Germinal center (tissue), 1 donor: ENCODE results near the gene MAB21L4.

Experiments
- DNase-seq: peaks from one replicate; pipeline ENCODE4 v3.0.0; 2012; ENCODE audit warnings: mixed read lengths, low spot score

The MAB21L4 gene

DNA sequence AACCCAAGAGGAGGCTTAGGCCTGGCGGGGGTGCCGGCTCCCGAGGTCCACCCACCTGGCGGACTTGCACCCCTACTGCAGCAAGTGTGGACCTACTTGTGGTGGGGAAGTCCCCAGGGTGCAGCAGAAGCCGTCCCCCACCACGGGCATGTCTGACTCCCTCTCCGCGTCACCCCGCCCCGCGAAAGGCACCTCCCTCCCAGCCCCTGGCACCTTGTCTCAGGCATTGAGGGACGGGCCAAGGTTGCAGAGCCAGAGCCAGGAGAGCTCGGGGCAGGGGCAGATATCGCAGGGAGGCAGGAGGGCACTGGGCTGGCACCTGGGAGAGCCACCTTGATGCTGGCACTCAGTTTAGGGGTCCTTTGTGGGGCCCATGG is 29.2 kb upstream of the MAB21L4 start:
- DNase-seq, result no peak

DNA sequence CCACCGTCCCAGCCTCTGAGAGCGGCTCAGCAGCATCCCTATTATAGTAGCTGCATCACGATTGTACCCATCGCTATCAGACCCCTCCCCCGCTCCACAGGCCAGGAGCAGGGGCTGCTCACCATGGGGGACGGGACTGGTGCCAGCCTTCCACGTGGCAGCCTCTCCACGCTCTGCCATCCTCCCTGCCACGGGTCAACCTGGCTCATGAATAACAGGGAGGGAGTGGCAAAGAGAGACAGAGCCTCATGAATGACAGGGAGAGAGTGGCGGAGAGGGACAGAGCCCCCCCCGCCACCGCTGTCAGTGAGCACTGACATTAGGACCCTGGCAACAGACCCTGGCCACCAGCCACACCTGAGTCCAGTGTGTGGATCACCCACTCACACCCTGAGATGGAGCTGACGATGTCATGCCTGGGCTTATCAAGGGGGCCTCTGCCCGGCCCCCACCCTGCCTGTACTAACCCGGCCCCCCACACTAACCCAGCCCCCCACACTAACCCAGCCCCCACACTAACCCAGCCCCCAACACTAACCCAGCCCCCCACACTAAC is 27.1 kb upstream of the MAB21L4 start:
- no peak for DNase-seq

DNA sequence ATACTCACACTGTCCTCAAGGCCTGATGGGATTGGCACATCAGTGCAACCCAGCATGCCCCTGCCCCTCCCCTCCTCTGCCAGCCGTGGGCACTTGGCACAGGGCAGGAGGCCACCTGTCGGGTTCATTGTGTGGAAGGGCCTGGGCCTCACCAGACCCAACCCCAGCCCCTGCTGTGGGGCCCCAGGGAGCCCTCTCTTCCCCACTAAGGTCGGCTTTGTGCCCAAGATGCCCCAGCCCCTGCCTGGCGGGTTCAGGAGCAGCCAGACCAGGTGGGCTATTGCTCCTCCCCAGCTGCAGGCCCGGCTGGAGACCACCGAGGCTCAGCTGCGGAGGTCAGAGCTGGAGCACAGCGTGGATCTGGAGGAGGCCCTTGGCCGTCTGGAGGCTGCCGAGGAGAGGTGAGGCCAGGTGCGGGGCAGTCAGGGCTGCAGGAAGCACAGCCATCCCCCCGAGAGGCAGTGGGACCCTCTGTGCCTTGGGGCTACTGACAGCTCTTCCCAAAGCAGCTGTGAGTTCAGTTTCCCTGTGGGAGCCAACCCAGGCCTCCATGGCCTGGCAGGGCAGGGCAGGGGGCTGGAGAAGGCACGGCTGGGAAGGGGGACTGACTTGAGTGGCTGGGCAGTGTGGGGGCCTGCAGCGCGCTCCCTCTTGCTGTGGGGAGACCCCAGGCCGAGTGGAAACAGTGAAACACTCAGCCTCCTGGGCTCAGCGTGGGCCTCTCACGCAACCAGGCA is 26.5 kb upstream of the MAB21L4 start:
- DNase-seq, result no peak

DNA sequence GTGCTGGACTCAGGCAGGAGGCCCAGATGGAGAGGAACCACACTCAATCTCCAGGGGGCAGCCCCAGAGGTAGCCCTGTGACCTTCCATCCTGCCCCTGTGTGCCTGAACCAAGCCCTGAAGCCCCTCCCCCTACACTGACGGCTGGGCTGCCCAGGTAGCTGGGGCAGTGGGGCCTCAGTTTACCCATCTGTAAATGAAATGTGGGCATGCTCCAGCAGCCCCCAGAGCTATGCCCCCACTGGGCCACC is 26.0 kb upstream of the MAB21L4 start:
- no peak for DNase-seq

DNA sequence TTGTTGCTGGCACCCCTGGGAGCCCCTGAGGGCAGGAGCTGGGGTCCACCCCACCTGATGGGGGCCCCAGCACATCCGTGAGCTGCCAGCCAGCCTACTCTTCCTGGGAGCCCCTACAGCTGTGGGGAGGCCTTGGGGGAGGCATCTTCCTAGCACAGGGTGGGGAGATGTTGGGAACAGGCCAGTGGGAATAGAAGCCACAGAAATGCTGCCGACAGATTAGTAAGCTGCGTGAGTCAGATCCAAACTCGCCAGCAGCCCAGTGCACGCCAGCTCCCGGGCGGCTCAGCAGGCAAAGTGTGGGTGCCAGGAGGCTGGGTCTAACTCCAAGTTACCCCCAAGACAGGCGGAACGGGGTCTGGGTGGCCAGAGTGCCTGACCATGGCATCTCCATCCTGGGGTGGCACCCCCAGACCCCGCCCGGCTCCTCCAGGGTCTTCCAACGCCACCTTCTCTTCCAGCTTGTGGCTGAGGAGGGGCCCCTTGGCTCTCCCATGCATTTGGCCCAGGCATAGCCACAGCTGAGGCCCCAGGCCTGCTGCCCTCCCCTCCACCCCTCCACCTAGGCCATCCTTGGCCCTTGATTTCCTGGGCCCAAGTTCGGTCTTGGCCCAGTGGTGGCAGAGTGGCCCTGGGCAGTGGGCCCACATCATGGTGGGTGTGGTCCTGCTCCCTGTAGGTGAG is 25.5 kb upstream of the MAB21L4 start:
- DNase-seq, result no peak

DNA sequence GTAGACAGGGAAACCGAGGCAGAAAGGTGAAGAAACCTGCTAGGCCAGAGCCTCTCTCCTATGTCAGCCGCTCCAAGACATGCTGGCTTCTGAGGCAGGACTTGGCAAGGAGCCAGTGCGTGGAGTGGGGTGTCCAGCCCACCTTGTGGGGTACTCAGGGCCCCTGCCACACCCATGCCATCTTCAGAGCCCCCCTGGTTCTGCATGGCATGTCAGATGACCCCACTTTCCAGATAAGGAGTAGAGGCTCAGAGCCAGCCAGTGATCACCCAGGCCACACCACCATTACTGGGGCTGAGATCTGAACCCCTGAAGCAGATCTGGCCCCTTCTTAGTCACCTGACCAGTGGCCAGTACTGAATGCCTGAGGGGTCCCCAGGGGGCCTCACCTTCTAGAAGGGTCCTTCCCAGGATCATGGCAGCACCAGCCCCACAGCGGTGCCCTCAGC is 24.9 kb upstream of the MAB21L4 start:
- no peak for DNase-seq

DNA sequence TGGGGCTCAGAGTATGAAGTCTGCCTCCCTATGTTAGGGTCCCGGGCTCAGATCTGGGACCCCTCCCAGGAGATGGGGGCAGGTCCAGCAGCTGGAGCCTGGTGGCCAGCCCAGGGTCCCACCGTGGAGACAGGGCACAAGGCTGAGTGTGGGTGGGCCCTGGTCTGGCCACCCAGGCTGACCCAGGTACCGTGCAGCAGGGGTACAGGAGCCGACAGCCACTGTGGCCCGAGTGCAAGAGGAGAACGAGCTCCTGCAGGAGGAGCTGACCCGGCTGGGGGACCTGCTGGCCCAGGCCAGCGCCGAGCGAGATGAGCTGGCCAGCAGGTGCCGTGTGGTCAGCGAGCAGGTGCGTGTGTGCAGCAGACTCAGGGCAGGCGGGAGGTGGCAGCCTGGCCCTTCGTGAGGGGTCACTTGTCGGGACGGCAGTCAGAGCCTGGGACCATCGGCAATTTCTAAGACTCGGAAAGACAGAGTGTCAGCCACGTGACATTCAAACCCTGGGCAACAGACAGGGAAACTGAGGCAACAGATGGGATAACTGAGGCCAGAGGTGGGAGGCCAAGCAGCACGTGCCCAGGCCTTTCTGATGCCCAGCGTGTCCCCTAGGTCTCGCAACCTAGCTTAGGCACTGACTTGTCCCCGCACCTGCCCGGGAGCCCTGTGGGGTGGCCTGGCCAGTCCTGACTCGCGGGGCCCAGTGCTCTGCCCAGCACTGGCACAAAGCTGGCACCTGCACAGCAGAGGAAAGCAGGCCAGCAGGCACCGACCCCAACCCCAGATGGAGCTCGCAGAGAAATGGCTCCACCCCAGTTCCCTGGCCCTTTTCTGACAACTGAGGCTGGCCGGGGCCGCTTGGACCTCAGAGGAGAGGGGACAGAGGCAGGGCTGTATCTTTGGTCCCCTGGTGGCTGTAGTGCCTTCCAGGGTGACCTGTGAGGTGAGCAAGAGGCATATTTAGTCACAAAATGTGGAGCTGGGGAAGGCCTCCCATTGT is 24.1 kb upstream of the MAB21L4 start:
- DNase-seq, result no peak

DNA sequence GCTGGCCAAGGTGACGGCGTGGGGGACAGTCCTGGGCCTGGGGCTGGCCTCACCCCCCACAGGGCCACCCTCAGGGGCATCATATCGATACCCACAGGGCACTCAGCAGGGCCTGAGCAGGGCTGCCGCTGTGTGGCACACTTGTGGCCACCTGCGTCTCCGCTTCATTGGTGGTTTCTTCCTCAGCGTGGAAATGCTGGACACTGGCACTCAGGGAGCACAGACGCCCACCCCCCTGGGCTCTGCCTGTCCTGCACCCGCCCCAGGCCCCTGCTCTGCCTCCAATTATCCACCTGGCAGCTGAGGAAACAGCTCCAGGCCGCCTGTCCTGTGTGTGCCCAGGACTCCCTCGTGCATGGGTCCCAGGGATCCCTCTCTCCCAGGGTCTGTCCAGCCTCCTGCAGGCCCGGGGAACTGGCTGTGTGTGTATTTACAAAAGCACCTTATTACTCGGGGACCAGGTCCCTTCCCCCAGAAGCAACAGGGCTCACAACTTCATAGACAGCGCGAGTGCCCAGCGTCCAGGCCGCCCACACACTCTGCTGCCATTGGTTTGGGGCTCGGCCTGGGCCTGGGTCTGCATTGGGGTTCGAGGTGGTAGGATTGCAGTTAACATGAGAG is 23.3 kb upstream of the MAB21L4 start:
- no peak for DNase-seq

DNA sequence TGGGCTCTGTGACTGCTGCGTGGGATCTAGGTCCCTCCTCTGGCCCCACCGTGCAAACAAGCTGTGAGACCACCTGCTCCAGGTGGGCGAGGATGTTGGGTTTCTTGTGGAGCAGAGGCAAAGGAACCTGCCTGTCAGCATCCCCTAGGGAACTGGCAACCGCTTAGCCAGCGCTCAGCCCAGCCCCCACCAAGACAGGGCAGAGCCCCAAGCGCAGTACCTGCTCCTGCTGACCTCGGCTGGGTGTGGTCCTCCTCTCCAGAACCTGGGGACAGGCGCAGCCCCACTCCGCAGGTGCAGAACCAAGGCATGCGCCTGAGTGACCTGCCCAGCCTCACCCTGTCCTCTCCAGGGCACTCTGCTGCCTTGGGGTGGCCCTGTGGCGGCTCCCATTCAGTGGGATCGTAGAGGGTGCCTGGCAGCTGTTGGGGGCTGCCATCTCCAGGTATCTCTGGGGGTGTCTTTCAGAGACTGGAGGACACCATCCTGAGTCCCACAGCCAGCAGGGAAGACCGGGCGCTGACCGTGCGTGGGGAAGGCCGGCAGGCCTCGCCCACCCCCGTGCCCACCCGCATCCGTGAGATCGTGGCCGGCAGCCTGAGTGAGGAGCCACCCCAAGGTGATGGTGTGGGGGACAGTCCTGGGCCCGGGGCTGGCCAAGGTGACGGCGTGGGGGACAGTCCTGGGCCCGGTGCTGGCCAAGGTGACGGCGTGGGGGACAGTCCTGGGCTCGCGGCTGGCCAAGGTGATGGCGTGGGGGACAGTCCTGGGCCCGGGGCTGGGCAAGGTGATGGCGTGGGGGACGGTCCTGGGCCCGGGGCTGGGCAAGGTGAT is 22.5 kb upstream of the MAB21L4 start:
- DNase-seq, result no peak

DNA sequence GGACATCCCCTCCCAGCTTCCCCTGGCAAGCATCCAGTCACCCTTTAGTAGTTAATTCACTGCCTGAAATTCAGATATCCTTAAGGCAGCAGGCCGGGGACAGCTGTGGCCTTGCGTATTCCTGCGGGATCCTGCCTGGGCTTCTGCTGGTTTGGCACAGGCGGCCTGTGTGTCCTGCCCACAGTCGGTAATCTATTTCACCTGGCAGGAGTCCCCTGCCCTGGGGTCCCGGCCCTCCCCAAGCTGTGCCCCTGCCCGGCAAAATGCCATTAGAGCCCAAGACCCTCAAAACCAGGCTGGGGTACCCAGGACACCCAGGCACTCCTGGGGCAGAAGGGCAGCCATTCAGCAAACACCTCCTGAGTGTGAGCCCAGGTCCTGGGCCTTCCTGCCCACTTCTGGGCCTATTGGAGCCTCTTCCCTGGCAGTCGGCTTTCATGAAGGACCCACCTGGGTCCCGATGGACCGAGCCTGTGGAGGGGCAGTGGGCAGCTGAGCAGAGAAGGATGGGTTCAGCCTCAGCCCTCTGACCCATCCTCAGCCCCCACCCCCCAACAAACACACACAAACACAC is 21.8 kb upstream of the MAB21L4 start:
- DNase-seq, result no peak

DNA sequence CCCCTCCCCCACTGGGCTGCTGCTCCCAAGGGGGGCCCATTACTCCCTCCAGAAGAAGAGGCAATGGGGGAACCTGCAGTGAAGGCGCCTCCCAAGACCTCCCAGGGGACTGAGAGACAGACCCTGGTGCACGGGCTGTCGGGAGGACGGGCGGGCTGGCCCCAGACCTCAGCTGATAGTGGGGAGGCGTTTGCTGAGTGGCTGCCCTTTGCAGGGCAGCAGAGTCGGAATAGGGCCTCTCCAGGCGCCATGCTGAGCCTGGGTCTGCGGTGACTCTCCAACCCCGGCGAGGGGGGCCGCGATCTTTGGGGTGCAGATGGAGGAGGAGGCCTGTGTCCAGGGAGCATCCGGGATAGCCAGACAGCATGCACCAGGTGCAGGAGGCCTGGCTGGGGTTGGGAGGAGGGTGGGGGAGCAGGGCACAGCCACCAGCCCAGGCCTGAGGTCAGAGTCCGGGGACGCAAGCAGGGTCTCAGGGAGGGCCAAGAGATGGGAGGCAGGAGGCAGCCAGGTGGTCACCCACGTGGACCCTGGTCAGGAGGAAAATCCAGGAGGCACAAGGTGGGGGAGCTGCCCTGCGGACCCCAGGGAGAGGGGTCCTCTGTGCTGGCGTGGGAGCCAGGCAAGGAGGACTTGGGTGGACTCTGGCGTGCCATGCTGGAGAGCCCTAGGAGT is 21.2 kb upstream of the MAB21L4 start:
- no peak for DNase-seq

DNA sequence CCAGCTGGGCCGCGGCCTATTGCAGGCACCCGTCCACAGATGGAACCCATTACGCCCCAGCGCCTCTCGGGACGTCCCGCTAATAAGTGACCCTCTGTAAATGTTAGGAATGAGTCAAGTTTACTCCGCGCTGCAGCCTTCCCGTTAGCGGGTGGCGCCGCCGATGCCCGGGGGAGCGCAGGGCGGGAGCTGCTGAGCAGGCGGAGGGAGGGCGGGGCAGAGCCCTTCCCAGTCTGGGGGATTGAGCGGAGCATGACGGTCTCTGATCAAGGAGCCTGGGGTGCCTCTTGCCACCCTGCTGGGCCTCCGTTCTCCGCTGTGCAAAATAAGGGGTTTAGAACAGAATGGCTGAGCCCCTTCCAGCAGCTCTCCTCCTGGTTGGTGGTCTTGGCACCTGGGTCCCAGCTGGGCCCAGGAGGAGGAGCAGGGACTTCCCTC is 20.6 kb upstream of the MAB21L4 start:
- DNase-seq, result peak; percentile 59

DNA sequence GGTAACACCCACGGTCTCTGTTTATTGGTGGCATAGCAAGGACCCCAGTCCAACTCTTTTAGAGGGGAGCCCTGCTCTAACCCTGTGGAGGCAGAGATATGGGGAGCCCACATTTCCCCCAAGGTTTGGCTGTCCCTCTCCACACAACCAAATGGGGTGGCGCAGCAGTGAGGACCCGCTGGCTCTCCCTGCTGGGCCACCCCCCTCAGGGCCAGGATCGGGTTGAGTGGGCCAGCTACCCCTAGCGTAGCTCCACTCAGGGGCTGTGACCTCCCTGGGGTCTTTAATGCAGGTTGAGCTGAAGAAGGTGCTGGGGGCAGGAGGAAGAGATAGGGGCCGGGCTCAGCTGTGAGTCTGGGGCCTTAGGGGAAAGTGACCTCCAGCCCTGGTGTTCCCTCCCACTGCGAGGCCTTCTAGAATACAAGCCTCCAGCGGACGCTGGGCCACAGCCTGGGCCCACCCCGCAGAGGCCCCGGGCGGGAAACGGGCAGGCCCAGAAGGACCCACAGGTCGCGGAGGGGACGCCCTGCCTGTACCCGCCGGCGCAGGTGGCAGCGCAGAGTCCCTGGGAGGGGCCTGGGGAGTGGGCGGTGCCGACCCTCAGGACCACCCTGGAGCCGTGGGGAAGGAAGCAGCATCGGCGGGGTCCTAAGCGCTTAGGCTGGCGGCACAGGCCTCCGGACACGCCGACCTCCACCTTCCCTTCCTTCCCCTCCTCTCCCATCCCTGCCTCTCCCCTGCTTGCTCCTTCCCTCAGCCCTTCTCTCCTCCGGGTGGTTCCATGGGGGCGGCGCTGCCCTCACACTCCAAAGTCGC is 19.8 kb upstream of the MAB21L4 start:
- DNase-seq, result no peak

DNA sequence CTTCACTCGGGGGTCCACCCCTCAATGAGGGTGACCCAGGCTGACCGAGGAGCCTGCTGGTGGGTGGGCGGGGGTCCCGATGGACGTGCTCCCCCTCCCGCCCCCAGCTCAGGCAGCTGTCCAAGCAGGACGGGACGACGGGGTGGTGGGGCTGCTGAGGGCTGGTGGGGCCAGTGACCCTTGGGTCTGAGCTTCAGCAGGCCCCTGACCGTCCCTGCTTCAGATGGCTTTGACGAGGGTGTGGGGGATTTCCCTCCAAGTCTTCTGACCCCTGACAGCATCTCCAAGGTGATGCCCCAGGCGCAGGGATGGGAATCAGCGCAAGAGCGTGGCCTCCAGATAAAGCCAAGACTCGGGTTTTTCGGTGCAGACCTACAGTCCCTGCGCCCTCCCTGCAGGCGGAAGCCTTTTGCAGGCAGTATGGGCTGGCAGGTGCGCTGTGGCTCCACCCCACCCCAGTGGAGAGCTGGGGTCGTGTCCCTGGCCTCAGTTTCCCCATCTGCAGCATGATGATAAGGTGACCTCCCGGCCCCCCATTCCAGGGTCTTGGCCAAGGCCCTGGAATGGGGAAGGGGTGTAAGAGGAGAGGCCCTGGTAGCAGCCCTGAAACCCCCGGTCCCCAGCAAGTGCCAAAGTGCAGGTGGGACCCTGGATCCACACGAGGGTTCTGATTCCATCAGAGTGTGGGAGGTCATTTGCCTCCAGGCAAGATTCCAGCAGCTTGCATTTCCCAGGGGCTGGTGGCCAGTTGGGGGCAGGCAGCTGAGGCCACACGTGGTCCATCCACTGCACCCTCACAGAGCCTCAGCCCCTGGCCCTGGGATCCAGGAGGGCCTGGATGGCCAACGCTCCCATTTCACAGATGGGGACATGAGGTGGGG is 18.9 kb upstream of the MAB21L4 start:
- no peak for DNase-seq

DNA sequence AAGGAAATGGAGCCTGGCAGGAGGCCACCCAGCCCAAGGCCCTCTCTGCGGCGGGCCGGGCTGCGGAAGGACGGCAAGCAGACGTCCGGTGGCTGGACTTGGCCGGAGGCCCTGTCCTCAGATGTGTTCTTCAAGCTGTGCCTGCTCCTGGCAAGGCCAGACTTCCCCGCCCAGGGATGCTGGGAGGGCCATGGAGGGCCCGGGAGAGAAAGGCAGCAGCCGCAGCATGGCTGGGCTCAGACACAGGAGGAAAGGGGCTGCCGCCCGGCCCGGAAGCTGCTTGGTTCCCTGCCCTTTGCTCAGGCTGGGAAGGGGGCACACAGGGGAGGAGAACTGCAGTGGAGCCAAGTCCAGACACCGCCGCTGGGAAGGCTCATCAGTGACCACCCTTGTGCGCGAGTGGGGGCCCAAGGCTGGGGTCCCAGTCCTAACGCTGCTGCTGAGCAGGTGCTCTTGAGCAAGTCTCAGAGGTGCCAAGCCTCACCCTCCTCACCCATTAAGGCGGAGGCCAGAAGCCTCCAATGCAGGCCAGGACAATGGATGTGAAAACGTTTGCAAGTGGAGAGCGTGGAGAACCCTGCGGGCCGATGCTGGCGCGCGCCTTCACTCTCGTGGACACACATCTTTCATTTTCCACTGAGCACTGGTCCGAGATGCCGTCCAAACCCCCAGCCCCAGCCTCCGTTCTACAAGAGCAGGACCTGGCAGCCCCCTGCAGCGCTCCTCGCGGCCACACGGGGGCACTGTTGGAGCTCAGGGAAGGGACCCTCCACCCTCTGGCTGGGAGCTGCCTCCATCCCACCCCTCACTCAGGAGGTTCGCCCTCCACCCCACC is 18.1 kb upstream of the MAB21L4 start:
- peak; percentile 77 for DNase-seq

DNA sequence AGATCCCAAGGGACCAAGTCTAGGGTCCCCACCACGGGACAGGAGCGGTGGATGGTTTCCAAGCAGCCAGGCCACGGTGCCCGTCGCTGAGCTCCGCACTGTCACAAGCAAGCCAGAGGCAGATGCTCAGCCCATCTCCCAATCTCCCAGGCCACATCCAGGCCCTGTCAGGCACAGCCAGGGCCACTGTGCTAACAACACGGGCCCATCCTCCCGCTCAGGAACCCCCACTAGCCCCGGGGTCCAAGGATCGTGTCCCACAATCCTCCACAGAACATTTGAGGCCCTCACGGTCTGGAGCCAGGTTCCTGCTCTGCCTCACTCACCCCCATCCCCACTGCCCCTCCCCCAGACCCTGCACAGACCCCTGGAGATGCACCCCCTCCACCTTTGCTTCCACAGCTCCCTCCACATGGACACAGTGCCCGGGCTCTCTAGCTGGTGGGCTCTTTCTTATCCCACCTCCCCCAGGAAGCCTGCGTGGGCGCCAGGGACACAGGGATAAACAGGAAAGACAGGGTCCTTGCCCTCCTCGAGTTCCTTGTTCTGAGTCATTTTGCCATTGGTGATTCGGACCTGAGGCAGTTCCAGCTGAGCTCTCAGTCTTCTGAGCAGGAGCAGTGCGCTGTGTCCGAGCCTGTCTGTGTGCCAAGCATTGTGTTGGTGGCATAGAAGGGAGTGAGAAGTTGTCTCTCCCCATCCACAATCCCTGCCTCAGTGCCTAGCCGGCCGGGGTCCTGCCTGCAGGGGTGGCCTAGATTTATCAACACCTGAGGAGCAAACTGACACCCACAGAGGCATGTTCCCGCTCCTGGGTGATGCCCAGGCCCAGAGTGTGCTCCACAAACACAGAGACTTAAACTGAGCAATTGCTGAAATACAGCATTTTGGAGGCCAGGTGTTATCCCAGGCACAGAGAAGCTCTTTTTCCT is 17.2 kb upstream of the MAB21L4 start:
- DNase-seq, result no peak
